IPS DF 4.7 (cell line): ENCODE measurements around the gene ZNF181.

Source experiments
- DNase-seq: peaks from one replicate; pipeline ENCODE4 v3.0.0-alpha.2; 2013; ENCODE audit warnings: low spot score; ENCODE audit errors: extremely low read depth

ZNF181 gene

GRCh38 chr19:34757441-34757840, 23.4 kb downstream of the ZNF181 start:
- DNase-seq, result no peak

GRCh38 chr19:34759218-34759917, 25.3 kb downstream of the ZNF181 start:
- DNase-seq, result no peak

DNA sequence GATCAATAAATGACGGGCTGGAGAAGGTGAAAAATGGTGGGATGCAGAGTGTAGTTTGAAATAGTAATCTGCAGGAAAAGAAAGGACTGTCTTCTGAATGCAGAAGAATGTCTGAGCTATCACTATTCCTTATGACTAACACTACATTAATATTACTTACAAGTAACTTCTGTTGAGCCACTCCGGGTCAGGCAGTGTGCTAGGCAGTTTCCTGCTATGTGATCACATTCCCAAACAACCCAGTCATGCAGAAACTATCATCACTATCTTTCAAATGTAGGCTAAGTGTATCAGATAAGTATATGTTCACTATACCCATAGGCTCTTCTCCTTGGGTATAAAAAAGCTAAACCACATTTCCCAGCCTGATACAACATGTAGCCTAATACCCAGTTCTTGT, 32.3 kb downstream of the ZNF181 start:
- no peak for DNase-seq

GRCh38 chr19:34767951-34768350, 33.9 kb downstream of the ZNF181 start:
- DNase-seq, result no peak

DNA sequence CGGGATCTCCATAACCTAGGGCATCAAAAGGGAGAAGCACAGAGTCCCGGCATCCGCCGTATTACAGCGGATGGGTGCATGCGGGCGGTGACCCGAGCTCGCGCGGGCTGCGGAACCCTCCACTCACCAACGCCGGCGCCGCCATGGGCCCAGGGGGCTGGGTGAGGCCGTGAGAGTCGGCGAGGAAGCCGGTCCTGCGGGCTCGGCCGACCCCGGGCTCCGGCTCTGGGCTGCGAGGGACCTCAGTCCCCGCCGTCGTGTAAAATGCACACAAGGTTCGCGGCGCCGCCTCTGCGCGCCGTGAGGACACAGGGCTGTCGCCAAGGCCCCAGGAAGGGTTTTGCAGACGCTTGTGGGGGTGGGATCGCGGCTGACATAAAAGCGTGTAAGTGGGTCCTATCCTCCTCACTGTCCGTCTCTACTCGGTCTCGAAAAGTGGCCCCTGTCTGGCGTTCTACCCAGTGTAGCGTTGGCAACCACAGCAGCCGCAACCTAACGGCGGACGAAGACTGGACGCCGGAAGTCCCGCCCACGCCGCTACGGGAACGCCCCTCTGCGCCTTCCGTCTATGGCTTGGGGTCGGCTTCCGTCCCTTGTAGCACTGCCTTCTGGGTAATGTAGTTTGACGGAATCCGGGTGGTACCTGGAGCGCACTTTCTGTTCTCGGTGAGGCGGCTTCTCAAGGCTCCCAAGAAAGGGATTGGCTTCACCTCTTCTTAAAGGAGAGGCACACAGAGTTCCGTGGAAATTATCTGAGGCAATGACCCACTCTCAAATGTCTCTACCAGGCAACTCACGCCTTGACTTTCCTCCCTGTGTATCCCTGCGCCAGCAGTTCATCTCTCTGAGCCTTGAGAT, 38.9 kb downstream of the ZNF181 start, which contains the start of gene ZNF599:
Gene ZNF599 (minus strand): TSS at position 519 of the 858 bp plus-strand sequence. CDS start 374 bp downstream, at position 145.
- peak; percentile 75 for DNase-seq

- no peak for DNase-seq
These were observed 39.5 kb downstream of the ZNF181 start for GRCh38 chr19:34773555-34773864.

DNA sequence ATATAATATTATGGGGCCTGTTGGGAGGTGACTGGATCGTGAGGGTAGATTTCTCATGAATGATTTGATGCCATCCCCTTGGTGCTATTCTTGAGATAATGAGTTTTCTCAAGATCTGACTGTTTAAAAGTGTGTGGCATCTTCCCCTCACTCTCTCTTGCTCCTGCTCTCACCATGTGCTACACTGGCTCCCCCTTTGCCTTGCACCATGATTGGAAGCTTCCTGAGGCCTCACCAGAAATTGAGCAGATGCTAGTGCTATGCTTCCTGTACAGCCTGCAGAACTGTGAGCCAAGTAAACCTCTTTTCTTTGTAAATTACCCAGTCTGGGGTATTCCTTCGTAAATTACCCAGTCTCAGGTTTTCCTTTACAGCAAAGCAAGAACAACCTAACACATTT, 40.8 kb downstream of the ZNF181 start:
- no peak for DNase-seq

GRCh38 chr19:34778342-34778741, 44.3 kb downstream of the ZNF181 start:
- no peak for DNase-seq

DNA sequence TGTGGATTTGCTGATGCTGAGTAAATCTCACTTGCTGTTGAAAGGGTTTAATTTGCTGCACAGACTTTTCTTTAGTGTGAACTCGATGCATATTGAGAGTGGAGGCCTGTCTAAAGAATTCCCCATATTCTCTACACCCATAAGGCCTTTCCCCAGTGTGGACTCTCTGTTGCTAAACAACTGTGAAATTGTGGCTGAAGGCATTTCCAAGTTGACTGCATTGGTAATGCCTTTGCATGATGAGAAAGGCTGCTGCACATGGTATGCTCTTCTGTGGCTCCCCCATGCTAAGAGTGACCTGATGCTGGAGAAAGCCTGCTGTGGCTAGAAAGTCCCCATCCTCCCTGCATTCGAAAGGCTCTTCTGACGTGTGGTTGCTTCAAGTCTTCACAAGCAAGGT, 45.6 kb downstream of the ZNF181 start:
- DNase-seq, result no peak

DNA sequence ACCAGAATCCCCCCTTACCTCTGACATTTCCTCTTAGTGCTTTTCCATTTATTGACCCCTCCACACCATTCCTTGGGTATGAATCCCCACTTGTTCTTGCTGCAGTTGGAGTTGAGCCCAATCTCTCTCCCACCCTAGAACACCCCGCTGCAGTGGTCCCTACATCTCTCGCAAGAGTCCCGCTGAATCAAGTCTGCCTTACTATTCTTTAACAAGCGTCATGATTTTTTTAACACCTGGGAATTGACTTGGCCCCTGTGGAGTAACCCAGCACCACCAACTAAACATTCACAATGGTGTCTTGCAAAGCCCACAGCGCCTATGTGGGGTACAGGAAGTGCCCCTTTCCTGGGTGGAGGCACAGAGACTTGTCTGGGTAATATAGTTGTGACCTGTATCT, 52.2 kb downstream of the ZNF181 start:
- DNase-seq, result no peak

GRCh38 chr19:34787059-34787824, 53.2 kb downstream of the ZNF181 start:
- DNase-seq, result no peak

DNA sequence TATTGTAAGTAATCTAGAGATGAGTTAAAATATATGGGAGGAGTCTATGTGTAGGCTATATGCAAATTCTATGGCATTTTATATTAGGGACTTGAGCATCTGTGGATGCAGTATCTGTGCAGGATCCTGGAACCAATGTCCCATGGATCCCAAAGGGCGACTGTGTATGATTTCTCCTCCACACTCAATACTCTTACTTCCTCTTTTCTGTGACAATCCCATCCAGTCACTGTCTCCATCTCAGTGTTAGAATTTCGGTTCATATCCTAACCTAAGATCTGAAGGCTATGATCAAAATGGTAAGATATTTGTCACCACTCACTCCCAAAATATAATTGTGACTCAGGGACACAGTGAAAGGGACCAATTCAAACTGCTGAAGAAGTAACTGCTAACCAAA, 54.0 kb downstream of the ZNF181 start:
- no peak for DNase-seq

- DNase-seq, result no peak
These were observed 59.5 kb downstream of the ZNF181 start for GRCh38 chr19:34793565-34793964.

GRCh38 chr19:34794066-34794960, 60.3 kb downstream of the ZNF181 start:
- no peak for DNase-seq
